Activated CD4-positive, alpha-beta T cell treated with anti-CD3 and anti-CD28 coated beads for 48 hours (primary cell): ENCODE results near the gene VAMP1.
"Not testable (repeated sequence)": the region's sequence is repeated elsewhere in the genome, so short reads cannot be mapped to it uniquely, and the experiment has no call there.

Source experiments
- DNase-seq: peaks from one replicate; pipeline ENCODE4 v3.0.0-alpha.2; 2020

Gene VAMP1, protein sequence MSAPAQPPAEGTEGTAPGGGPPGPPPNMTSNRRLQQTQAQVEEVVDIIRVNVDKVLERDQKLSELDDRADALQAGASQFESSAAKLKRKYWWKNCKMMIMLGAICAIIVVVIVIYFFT

GRCh38 chr12:6470375-6471163, at the start of gene VAMP1:
Gene VAMP1, minus strand, starts transcription at chr12:6470677. Its CDS starts 146 bp downstream, at chr12:6470531.
- peak; percentile 99 for DNase-seq

DNA sequence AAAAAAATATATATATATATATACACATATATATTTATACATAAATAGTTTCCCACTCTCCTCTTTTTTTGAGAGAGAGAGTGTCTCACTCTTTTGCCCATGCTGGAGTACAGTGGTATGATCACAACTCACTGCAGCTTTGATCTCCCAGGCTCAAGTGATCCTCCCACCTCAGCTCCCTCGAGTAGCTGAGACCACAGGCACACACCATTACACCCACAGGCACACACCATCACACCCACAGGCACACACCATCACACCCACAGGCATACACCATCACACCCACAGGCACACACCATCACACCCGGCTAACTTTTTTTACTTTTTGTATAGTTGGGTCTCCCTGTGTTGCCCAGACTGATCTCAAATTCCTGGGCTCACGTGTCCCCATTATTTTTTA, 49.7 kb upstream of the VAMP1 start:
- no peak for DNase-seq

DNA sequence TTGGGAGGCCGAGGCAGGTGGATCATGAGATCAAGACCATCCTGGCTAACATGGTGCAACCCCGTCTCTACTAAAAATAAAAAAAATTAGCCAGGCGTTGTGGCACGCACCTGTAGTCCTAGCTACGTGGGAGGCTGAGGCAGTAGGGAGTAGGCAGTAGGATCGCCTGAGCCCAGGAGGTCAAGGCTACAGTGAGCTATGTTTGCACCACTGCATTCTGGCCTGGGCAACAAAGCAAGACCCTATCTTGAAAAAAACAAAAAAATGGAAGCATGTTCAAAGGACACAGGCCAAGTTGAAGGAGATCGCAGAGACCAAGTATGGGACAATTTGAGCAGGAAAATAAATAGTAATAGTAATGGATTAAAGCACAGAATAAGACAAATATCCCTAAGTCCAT, 37.6 kb upstream of the VAMP1 start:
- DNase-seq = no peak

DNA sequence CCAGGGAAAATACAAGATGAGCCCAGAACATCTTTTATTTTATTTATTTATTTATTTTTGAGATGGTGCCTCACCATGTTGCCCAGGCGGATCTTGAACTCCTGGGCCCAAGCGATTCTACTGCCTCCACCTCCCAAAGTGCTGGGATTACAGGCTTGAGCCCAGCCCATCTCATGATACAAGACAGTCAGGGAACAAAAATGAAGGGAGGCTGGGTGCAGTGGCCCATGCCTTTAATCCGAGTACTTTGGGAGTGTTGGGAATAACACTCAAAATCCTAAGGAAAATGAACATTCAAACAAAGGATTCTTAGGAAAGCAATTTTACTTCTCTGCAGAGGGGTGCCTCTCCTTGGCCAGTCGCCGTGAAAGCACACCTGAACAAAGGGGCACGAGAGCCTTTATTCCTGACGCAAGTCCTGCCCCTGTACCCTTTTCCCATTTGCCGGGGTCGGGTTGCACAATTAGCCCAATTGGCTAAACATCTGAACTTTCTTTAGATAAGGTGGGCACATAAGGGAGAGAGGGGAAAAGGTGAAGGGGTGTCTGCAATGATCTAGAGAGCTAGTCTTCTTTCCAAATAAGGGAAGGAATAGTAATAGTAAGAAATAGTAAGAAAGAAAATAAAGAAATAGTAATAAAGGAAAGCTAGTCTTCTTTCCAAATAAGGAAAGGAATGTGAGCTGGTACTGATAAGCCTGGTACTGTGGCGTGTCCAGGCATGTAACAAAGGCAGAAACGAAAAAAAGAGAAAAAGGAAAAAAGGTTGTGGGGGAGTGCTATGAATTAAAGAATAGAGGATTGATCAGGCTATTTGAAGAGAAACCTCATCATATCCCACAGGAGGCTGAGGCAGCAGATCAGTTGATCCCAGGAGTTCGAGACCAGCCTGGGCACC, 36.9 kb upstream of the VAMP1 start:
- no peak for DNase-seq

DNA sequence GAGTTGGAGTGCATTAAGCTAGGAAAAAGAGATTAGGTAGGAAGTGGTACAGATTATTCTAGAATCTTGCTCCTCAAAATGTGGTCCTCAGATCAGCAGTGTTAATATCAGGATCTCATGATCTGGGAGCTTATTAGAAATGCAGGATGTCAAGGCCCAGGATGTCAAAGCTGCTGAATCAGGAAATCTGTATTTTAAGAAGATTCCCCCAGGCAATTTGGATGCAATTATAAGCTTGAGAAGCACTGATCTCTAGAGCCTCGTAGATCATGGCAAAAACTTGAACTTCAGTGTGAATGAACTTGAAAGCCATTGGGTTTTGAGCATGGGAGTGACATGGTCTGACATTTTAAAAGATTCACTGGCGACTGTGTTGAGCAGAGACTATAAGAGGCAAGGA, 30.0 kb upstream of the VAMP1 start:
- DNase-seq = no peak

DNA sequence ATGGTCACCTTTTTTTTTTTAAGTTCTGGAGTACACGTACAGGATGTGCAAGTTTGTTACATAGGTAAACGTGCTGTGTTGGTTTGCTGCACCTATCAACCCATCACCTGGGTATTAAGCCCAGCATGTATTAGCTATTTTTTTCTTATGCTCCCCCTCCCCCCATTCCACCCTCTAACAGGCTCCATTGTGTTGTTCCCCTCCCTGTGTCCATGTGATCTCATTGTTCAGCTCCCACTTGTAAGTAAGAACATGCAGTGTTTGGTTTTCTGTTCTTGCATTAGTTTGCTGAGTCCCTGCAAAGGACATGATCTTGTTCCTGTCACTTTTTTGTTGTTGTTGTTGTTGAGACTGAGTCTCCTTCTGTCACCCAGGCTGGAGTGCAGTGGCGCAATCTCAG, 26.8 kb upstream of the VAMP1 start:
- not testable (repeated sequence) for DNase-seq

DNA sequence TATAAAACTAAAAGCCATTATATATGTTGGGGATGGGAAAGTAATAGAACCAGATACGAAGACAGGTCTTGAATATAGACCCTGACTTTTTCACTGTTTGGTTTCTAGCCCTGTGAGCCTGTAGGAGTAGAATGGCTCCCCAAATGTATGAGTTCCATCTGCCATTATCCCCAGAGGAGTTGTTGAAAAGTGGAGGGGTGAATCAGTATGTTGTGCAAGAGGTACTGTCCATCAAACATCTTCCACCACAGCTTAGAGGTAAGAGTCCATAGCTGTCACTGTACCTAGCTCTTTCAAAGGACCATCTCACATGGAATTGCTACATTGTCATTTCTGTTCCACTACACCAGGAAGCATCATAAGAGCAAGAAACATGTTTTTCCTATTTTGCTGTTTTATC, 24.5 kb upstream of the VAMP1 start:
- no peak for DNase-seq

GRCh38 chr12:6494258-6494743, 23.8 kb upstream of the VAMP1 start:
- DNase-seq = no peak

DNA sequence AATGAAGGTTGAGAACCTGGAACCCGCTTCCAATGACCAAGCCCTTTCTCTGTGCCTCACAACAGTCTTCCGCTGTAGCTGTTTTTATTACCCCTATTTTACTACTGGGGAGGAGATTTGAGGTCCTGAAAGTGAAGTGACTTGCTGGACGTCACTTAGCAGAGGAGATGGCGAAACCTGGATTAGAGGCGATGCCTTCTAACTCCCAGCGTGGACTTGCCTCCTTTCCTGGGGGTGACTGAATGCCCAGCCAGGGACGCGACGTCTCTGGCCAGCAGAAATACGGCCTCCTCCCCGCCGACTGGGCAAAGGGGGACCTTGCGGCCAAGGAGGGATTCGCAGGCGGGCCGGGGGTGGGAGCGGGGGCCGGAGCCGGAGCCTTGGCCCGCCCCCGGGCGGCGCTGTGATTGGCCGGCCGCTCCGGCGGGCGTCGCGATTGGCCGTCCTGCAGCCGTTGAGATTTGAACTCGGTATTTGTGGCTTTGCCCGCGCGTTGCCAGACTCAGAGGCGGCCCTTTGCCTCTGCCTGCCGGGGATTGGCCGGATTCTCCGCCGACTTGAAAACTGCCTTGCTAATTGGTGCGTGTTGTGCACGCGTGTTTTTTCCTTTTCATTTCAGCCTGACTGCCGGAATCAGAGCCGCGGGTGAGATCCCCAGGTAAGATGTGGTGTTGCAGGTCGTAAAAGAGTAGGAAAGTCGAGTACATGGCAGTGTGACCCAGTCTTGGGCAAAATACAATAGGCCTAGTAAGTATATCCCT, 23.2 kb upstream of the VAMP1 start, which contains the start of gene NCAPD2:
Gene NCAPD2 (plus strand): TSS at position 606 of the 761 bp plus-strand sequence. CDS start 997 bp downstream, outside the sequence.
- peak; percentile 97 for DNase-seq

DNA sequence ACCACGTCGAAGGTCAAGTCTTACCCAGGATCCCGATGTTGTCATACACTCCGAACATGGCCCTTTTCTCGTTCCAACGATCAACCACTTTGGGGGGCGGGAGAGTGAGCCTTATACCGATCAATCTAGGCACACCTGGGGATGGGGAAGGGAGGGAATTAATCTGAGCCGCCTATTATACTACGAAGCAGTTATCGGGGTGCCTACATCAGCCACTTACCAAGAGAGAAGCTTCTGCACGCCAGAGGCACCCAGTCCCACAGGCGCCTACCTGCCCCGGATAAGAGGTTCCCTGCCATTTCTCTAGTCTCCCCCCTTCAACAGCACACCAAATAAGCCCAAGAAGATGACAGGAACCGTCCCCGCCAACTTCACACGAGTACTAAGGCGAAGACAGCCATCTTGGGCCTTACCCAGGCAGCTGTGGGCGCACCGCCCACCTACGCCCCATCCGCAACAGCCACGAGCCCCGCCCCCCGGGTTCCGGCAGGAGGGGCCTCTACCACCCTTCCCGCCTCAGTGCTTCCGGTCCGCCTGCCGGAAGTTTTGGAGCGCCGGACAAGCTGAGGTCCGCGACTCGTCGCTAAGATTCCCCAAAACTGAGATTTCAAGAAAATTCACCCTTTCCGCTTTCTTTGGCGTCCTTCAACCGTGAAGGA, 22.5 kb upstream of the VAMP1 start, which contains the start of gene MRPL51:
Gene MRPL51 (minus strand): TSS at position 425 of the 659 bp plus-strand sequence. CDS start 126 bp downstream, at position 299.
- DNase-seq = peak; percentile 99

DNA sequence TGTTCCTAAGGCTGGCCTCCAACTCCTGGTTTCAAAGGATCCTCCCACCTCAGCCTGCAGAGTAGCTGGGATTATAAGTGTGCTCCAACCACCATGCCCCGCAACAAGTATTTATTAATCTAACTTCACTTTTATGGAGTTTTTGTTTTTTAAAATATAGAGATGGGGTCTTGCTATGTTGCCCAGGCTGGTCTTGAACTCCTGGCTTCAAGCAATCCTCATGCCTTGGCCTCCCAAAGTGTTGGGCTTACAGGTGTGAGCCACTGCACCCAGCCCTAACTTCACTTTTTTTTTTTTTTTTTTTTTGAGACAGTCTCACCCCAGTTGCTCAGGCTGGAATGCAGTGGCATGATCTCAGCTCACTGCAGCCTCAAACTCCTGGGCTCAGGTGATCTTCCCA, 20.2 kb upstream of the VAMP1 start:
- not testable (repeated sequence) for DNase-seq

GRCh38 chr12:6489449-6489848, 19.0 kb upstream of the VAMP1 start:
- no peak for DNase-seq

DNA sequence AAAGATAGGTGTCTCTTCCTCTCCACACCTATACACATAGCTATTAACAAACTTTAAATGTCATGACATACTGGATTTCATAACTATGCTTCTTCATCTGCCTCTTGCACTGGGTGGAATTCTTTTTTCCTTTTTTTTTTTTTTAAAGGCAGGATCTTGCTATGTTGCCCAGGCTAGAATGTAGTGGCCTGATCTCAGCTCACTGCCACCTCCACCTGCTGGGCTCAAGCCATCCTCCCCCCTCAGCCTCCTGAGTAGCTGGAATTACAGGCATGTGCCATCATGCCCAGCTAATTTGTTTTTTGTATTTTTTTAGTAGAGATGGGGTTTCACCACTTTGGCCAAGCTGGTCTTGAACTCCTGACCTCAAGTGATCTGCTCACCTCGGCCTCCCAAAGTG, 17.8 kb upstream of the VAMP1 start:
- DNase-seq = no peak

- DNase-seq = no peak
Measured at GRCh38 chr12:6478416-6478815, 7.9 kb upstream of the VAMP1 start.

GRCh38 chr12:6477601-6478377, 7.3 kb upstream of the VAMP1 start:
- DNase-seq = not testable (repeated sequence)

- DNase-seq = no peak
Measured at GRCh38 chr12:6476489-6476888, 6.0 kb upstream of the VAMP1 start.

DNA sequence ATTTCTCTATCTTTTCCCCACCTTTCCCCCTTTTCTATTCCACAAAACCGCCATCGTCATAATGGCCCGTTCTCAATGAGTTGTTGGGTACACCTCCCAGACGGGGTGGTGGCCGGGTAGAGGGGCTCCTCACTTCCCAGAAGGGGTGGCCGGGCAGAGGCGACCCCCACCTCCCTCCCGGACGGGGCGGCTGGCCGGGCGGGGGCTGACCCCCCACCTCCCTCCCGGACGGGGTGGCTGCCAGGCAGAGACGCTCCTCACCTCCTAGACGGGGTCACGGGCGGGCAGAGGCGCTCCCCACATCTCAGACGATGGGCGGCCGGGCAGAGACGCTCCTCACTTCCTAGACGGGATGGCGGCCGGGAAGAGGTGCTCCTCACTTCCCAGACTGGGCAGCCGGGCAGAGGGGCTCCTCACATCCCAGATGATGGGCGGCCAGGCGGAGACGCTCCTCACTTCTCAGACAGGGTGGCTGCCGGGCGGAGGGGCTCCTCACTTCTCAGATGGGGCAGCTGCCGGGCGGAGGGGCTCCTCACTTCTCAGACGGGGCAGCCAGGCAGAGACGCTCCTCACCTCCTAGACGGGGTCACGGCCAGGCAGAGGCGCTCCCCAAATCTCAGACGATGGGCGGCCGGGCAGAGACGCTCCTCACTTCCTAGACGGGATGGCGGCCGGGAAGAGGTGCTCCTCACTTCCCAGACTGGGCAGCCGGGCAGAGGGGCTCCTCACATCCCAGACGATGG, 4.9 kb upstream of the VAMP1 start:
- DNase-seq = not testable (repeated sequence)

- no peak for DNase-seq
Measured at GRCh38 chr12:6472491-6472890, 2.0 kb upstream of the VAMP1 start.

GRCh38 chr12:6471989-6472360, 1.5 kb upstream of the VAMP1 start:
- no peak for DNase-seq
